Head of caudate nucleus (tissue), 42 donors: ENCODE results near the gene TUT7.
A peak's percentile ranks its signal among the peaks of the same experiment; 100 is the strongest.
"Not testable (repeated sequence)": the region's sequence is repeated elsewhere in the genome, so short reads cannot be mapped to it uniquely, and the experiment has no call there.

ENCODE experiments used
- DNase-seq, 42 donors: peaks; one replicate each; pipeline versions ENCODE4 v3.0.0 to v3.0.0-alpha.2; 2020 to 2021; ENCODE audit warnings: mixed read lengths in 7 of 42
- intact Hi-C: fragments of 100-400 bp; cut with DNase I; formaldehyde crosslinking; loops from one replicate; pipeline ENCODE4 v1.15.0; 2022

The TUT7 gene

DNA sequence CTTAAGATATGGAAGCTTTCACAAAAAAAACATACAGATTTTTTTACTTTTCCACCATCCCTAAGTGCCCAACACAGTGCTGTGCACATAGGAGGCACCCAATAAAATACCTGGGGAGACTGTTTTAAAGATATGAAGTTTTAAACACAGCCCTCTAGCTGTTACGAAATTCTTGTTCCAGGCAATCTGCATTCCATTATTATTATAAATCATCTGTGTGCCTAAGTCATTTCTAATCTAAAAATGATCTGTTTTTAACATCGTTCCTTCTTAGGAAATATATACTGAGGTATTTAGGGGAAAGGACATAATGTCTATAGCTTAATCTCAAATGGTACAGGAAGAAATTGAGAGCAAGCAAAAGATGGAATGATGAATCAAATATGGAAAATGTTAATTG lies 39.1 kb downstream of the TUT7 start:
- intact Hi-C loops: no loop called here
- DNase-seq: no peak

- DNase-seq, intact Hi-C loops: not testable (repeated sequence)
These were observed 41.3 kb downstream of the TUT7 start for GRCh38 chr9:86312959-86313358.

GRCh38 chr9:86308687-86309086 lies 45.5 kb downstream of the TUT7 start:
- intact Hi-C loops: no loop called here

DNA sequence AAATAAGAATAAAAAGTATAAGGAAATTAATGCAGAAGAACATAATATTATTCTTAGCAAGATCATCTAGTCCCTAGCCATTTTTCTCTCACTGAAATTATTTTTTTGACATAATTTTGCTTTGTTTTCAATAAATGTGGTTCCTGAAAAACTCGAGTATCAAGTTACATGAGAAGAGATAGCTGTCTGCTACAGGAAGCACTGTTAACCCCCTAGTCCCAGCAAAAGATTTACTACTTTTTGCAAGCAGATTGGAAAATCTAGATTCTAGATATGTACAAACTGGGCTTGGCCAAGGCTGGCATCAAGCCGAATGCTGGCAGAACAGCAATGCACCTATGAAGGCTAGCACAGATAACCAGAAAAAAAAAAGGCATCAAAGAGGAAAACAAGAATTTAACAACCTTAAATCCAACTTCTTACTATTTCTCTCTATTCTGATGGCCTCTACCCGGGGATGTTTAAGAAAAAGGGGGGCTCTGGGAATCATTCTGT lies 49.9 kb downstream of the TUT7 start:
- intact Hi-C loops: no loop called here
- no peak for DNase-seq

More at GRCh38 chr9:86308687-86309086, 45.5 kb downstream of the TUT7 start:
- DNase-seq: no peak

- intact Hi-C loops: no loop called here
- DNase-seq: peak in 6 of 42 donors; percentile 27 to 60 (median 37)
These were observed 50.8 kb downstream of the TUT7 start for GRCh38 chr9:86303316-86303975.

- intact Hi-C loops: no loop called here
- no peak for DNase-seq
These were observed 52.5 kb downstream of the TUT7 start for GRCh38 chr9:86301686-86302085.

- intact Hi-C loops: no loop called here
These were observed 53.5 kb downstream of the TUT7 start for GRCh38 chr9:86300701-86301100.

DNA sequence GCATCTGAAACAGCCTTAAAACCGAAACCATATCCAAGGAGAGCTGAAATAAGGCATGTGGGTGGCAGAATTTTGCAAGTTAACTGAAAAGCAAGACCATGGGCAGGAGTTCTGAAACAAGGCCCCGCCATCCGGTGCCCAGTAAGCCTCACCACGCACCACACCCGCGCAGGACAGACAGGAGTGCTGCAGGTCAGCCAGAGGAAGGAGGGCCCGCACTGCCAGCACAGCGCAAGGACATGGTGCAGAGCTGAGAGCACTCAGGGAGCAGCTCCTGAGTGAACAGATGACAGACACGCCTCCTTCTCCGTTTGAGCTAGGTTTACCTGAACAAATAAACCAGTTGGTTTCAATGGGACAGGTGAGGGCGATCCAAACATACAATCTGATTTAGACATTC lies 55.3 kb downstream of the TUT7 start:
- no peak for DNase-seq
- intact Hi-C loops: no loop called here

More at GRCh38 chr9:86300701-86301100, 53.5 kb downstream of the TUT7 start:
- no peak for DNase-seq

DNA sequence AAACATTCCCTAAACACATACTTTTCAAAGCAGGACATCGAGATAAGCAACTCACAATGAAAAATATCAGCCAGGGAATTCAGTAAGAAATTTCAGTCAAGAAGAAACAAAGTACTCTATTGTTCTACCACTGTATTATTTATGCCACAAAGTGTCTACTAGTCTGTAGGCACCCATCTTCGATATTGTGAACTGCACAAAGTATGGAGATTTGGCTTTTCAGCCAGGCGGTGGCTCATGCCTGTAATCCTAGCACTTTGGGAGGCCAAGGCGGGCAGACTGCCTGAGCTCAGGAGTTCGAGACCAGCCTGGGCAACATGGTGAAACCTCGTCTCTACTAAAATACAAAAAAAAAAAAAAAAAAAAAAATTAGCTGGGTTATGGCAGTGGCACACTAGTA lies 63.9 kb downstream of the TUT7 start:
- intact Hi-C loops, DNase-seq: not testable (repeated sequence)

GRCh38 chr9:86288499-86289198 lies 65.6 kb downstream of the TUT7 start:
- intact Hi-C loops: loop anchor here (10.0 kb wide), 1 partner anchor 66 kb away; the partner anchor contains the start of gene TUT7
- no peak for DNase-seq

DNA sequence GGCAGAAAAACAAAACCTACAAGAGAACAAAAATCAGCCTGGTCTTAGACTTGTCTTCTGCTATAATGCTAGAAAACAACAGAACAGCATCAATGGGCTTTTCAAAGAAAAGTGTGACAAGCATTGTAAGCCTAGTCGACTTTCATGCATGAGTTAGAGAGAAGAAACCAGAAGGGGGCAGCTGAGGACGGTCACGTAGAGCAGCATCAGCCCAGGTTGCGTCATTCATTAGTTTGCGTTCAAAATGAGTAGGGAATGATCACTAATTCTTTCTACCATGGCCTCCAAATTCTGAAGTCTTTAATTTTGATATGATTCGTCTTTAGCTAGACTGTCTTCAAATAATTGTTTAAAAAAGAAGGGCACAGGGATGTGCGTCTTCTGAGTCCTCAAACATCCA lies 67.2 kb downstream of the TUT7 start:
- peak in 31 of 42 donors; percentile 29 to 83 (median 52) for DNase-seq
- intact Hi-C loops: loop anchor here (10.0 kb wide), 1 partner anchor 68 kb away; the partner anchor contains the start of gene TUT7

GRCh38 chr9:86286278-86286677 lies 67.9 kb downstream of the TUT7 start:
- DNase-seq: no peak
- intact Hi-C loops: loop anchor here (10.0 kb wide), 1 partner anchor 69 kb away; the partner anchor contains the start of gene TUT7

- no peak for DNase-seq
These were observed 68.9 kb downstream of the TUT7 start for GRCh38 chr9:86285261-86285660.

DNA sequence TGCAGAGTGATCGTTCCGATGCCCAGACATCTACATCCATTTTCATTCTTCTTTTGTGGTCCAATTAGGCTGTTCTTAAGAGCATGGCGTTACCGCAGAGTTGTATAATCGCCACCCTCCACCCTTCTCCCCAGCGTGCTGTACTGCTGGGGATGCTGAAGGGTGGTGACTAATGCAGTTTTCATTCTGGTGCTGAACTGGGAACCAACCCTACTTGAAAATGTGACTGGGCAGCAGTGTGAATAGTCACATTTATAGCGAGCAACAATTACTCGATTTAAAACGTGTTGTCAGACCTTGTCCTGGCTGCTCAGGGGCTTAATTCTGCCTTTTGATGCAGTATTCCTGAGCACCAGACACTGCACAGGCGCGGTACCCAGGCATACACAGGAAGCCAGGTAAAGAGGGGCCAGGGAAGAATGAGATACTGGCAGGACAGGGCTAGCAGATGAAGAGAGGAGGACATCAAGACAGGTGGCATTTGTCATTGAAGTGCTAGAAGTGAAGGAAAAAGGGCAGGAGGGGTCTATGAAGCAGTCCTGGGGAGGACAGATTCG lies 71.2 kb downstream of the TUT7 start:
- intact Hi-C loops: loop anchor here (5.0 to 10.0 kb wide), 2 partner anchors 72 to 341 kb away; partner anchors contain the start of genes NAA35 and TUT7
- peak in 24 of 42 donors; percentile 13 to 78 (median 48) for DNase-seq

More at GRCh38 chr9:86285261-86285660, 68.9 kb downstream of the TUT7 start:
- intact Hi-C loops: loop anchor here (10.0 kb wide), 1 partner anchor 70 kb away; the partner anchor contains the start of gene TUT7

- intact Hi-C loops: loop anchor here (5.0 to 10.0 kb wide), 2 partner anchors 72 to 340 kb away; partner anchors contain the start of genes NAA35 and TUT7
- peak; percentile 94 to 99 (median 98) for DNase-seq
These were observed 71.9 kb downstream of the TUT7 start, which contains the start of gene ISCA1 for GRCh38 chr9:86282077-86282978. TSS of gene ISCA1 (minus strand) at chr9:86282538. CDS start at chr9:86282458, 80 bp downstream.

DNA sequence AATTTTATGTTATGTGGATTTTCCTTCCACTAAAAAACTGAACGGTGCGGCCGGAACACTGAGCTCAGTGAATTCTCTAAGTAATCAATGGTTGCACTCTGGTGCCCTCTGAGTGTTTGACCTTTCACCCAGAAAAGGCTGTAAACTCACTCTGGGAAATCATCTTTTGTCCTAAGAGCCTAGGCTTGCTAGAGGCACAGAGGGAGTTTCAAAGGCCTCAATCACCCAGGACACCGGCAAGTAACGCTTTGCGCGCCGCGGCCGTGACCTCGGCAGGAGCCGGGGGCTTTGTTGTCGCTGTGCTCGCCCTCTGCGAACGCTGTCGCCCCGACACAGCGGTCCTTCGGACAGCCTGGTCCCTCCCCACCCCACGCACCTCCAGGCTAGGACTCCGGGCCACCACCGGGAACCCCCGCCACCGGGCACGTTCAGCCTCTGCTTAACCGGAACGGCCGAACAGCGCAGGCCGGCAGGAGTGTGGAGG lies 72.6 kb downstream of the TUT7 start:
- intact Hi-C loops: loop anchor here (5.0 to 10.0 kb wide), 2 partner anchors 73 to 339 kb away; partner anchors contain the start of genes NAA35 and TUT7
- DNase-seq: no peak

DNA sequence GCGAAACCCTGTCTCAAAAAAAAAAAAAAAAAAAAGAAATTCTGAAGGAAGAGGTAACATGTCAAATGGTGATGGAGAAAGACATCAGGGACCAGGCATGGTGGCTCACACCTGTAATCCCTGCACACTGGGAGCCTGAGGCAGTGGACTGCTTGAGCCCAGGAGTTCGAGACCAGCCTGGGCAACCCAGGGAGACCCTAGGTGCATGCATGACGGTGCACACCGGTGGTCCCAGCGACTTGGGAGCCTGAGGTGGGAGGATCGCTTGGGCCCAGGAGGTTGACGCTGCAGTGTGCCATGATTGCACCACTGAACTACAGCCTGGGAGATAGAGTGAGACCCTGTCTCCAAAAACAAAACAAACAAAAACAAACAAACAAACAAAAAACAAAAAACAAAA lies 73.6 kb downstream of the TUT7 start:
- intact Hi-C loops: loop anchor here (5.0 to 10.0 kb wide), 2 partner anchors 74 to 338 kb away; partner anchors contain the start of genes NAA35 and TUT7
- DNase-seq: no peak

GRCh38 chr9:86279839-86280238 lies 74.4 kb downstream of the TUT7 start:
- DNase-seq: no peak
- intact Hi-C loops: loop anchor here (5.0 to 10.0 kb wide), 2 partner anchors 75 to 338 kb away; partner anchors contain the start of genes NAA35 and TUT7
